Urinary bladder (tissue), 4 donors: ENCODE measurements around the gene MRPL1. TPM values are rescaled to one million over a fixed set of nuclear protein-coding genes. Genes with fewer than 3 reads are reported as not detected.
"Not testable (repeated sequence)": the region's sequence is repeated elsewhere in the genome, so short reads cannot be mapped to it uniquely, and the experiment has no call there.

Source experiments
- DNase-seq: peaks from one replicate; pipeline ENCODE4 v3.0.0-alpha.2; 2015; ENCODE audit errors: extremely low spot score
- H3K27ac ChIP-seq: one replicate; pipeline ENCODE4 v1.5.1; 2013; ENCODE audit warnings: low read depth, mild to moderate bottlenecking, moderate library complexity
- H3K36me3 ChIP-seq: one replicate; pipeline ENCODE4 v1.6.1; 2013; ENCODE audit warnings: mild to moderate bottlenecking, moderate library complexity; ENCODE audit not compliant: insufficient read depth
- H3K4me1 ChIP-seq: one replicate; pipeline ENCODE4 v1.6.1; 2013; ENCODE audit warnings: mild to moderate bottlenecking, moderate library complexity; ENCODE audit not compliant: insufficient read depth
- H3K4me3 ChIP-seq: one replicate; pipeline ENCODE4 v1.5.1; 2013; ENCODE audit warnings: low read depth, low read length
- WGBS: extraction: QIAGEN DNeasy Blood & Tissue Kit; methylation state at CpG from one replicate; pipeline ENCODE4 v1.1.7; 2013; 5-methylcytosine and 5-hydroxymethylcytosine counted together
- polyA plus RNA-seq: library from polyadenylated mRNA; stranded (reverse); fragments of 200-250 nt; gene quantifications from one replicate; pipeline ENCODE4 v1.2.3, GENCODE V29; 2013
- total RNA-seq: library from RNA; depleted of rRNA; stranded (reverse); fragments of >200 nt; gene quantifications from one replicate; pipeline ENCODE4 v1.2.3, GENCODE V29; 2014
- donor health status: healthy with polysubstance abuse.
- donor health status: healthy.

The MRPL1 gene
- total and polyA plus RNA-seq, 2 donors, result 22.8 to 42.8 TPM

- Histone ChIP-seq H3K36me3 (no peaks in the 10 kb centered on the region), H3K4me3 (no peak overlapping the region), H3K4me1 (no peaks in the 10 kb centered on the region), H3K27ac (peak overlapping the region; percentile 38)
- DNase-seq, result no peak
- WGBS, result 59% methylated on average over 2 of the region's 2 CpGs
Observed at GRCh38 chr4:77833126-77833724, 29.4 kb upstream of the MRPL1 start.

GRCh38 chr4:77834403-77834802, 28.2 kb upstream of the MRPL1 start:
- DNase-seq, result no peak
- Histone ChIP-seq H3K4me1 (no peaks in the 10 kb centered on the region), H3K27ac (no peak overlapping the region), H3K36me3 (no peaks in the 10 kb centered on the region), H3K4me3 (no peak overlapping the region)
- 57% methylated on average over 4 of the region's 4 CpGs for WGBS

- WGBS, result 40% methylated on average over 1 of the region's 1 CpG
- Histone ChIP-seq H3K27ac (no peak overlapping the region), H3K4me3 (no peak overlapping the region), H3K36me3 (no peaks in the 10 kb centered on the region), H3K4me1 (no peaks in the 10 kb centered on the region)
- no peak for DNase-seq
Observed at GRCh38 chr4:77843628-77844027, 19.0 kb upstream of the MRPL1 start.

GRCh38 chr4:77844363-77844762, 18.3 kb upstream of the MRPL1 start:
- Histone ChIP-seq H3K27ac (no peak overlapping the region), H3K36me3 (no peaks in the 10 kb centered on the region), H3K4me1 (no peaks in the 10 kb centered on the region), H3K4me3 (no peak overlapping the region)
- 96% methylated on average over 1 of the region's 1 CpG for WGBS
- DNase-seq, result no peak

- Histone ChIP-seq H3K36me3 (no peaks in the 10 kb centered on the region), H3K4me1 (no peaks in the 10 kb centered on the region), H3K27ac (no peak overlapping the region), H3K4me3 (no peak overlapping the region)
- DNase-seq, result no peak
- WGBS, result 73% methylated on average over 1 of the region's 1 CpG
Observed at GRCh38 chr4:77845400-77845799, 17.2 kb upstream of the MRPL1 start.

- Histone ChIP-seq H3K27ac (no peak overlapping the region), H3K4me3 (no peak overlapping the region), H3K36me3 (no peaks in the 10 kb centered on the region), H3K4me1 (no peaks in the 10 kb centered on the region)
- DNase-seq, result no peak
- 81% methylated on average over 3 of the region's 3 CpGs for WGBS
Observed at GRCh38 chr4:77845929-77846328, 16.7 kb upstream of the MRPL1 start.

- Histone ChIP-seq H3K4me3 (no peak overlapping the region), H3K27ac (no peak overlapping the region), H3K36me3 (no peaks in the 10 kb centered on the region), H3K4me1 (no peaks in the 10 kb centered on the region)
- WGBS, result 94% methylated on average over 6 of the region's 6 CpGs
- no peak for DNase-seq
Observed at GRCh38 chr4:77848508-77848907, 14.1 kb upstream of the MRPL1 start.

GRCh38 chr4:77849278-77849965, 13.2 kb upstream of the MRPL1 start:
- Histone ChIP-seq H3K27ac (no peak overlapping the region), H3K4me1 (no peaks in the 10 kb centered on the region), H3K36me3 (no peaks in the 10 kb centered on the region), H3K4me3 (no peak overlapping the region)
- 83% methylated on average over 12 of the region's 12 CpGs for WGBS
- no peak for DNase-seq

- Histone ChIP-seq H3K4me3 (no peak overlapping the region), H3K4me1 (no peaks in the 10 kb centered on the region), H3K36me3 (no peaks in the 10 kb centered on the region), H3K27ac (no peak overlapping the region)
- WGBS, result 58% methylated on average over 7 of the region's 7 CpGs
- DNase-seq, result no peak
Observed at GRCh38 chr4:77852892-77853495, 9.6 kb upstream of the MRPL1 start.

GRCh38 chr4:77854431-77855111, 8.1 kb upstream of the MRPL1 start:
- peak; percentile 26 for DNase-seq
- Histone ChIP-seq H3K36me3 (no peaks in the 10 kb centered on the region), H3K27ac (no peak overlapping the region), H3K4me1 (no peaks in the 10 kb centered on the region), H3K4me3 (no peak overlapping the region)
- WGBS, result 67% methylated on average over 7 of the region's 7 CpGs

- 81% methylated on average over 1 of the region's 1 CpG for WGBS
- no peak overlapping the region for H3K27ac ChIP-seq
Observed at GRCh38 chr4:77856152-77856551, 6.5 kb upstream of the MRPL1 start.

GRCh38 chr4:77859256-77859655, 3.4 kb upstream of the MRPL1 start:
- no peak overlapping the region for H3K27ac ChIP-seq
- 97% methylated on average over 3 of the region's 3 CpGs for WGBS
- no peak for DNase-seq
- H3K4me1 ChIP-seq, result no peaks in the 10 kb centered on the region
- H3K4me3 ChIP-seq, result no peak overlapping the region
- no peaks in the 10 kb centered on the region for H3K36me3 ChIP-seq

More at GRCh38 chr4:77856152-77856551, 6.5 kb upstream of the MRPL1 start:
- DNase-seq, result no peak
- no peaks in the 10 kb centered on the region for H3K4me1 ChIP-seq
- H3K4me3 ChIP-seq, result no peak overlapping the region
- no peaks in the 10 kb centered on the region for H3K36me3 ChIP-seq

- Histone ChIP-seq H3K4me1 (no peaks in the 10 kb centered on the region), H3K36me3 (no peaks in the 10 kb centered on the region), H3K27ac (peak overlapping the region; percentile 93), H3K4me3 (peak overlapping the region; percentile 73)
- no peak for DNase-seq
- 83% methylated on average over 1 of the region's 1 CpG for WGBS
Observed at GRCh38 chr4:77861495-77861894, 1.1 kb upstream of the MRPL1 start.

- peak overlapping the region; percentile 73 for H3K4me3 ChIP-seq
- WGBS, result 36% methylated on average over 14 of the region's 14 CpGs
- H3K36me3 ChIP-seq, DNase-seq, H3K4me1 ChIP-seq: not testable (repeated sequence)
- H3K27ac ChIP-seq, result peak overlapping the region; percentile 71
Observed at GRCh38 chr4:77863341-77863740, 711 bp downstream of the MRPL1 start.
